HepG2 (cell line): ENCODE data around the gene GJA5. TPM values are rescaled to one million over a fixed set of nuclear protein-coding genes. Genes with fewer than 3 reads are reported as not detected.

ENCODE experiments used
- ATAD3A ChIP-seq: sonication (generic); formaldehyde crosslinking; IDR thresholded peaks from 2 replicates; pipeline ENCODE4 v1.4.0; 2020; ENCODE audit warnings: missing genetic modification reagents
- FUBP1 ChIP-seq: sonication (generic); formaldehyde crosslinking; IDR thresholded peaks from 2 replicates; pipeline ENCODE4 v1.5.1; 2020; ENCODE audit warnings: missing genetic modification reagents, mild to moderate bottlenecking, borderline replicate concordance
- MLLT10 ChIP-seq: sonication (generic); formaldehyde crosslinking; IDR thresholded peaks from 2 replicates; pipeline ENCODE4 v1.4.0; 2020; ENCODE audit warnings: missing genetic modification reagents
- SP5 ChIP-seq: IDR thresholded peaks from 2 replicates; pipeline ENCODE4 v1.6.1; 2016; ENCODE audit warnings: low read depth, borderline replicate concordance
- ZSCAN5A ChIP-seq: sonication (generic); formaldehyde crosslinking; IDR thresholded peaks from 2 replicates; pipeline ENCODE4 v1.8.0; 2022; ENCODE audit warnings: mild to moderate bottlenecking, missing genetic modification reagents, borderline replicate concordance
- polyA plus RNA-seq, 8 experiments: library from polyadenylated mRNA; depleted of rRNA in 3 of 8; stranded (reverse) in 7 of 8; unstranded in 1 of 8; fragments of >200 nt; fragmentation: Illumina TruSeq in 4 of 8; extraction: Trizol in 4 of 8; gene quantifications; 2 replicates each; pipeline versions ENCODE4 v1.2.1 to v1.2.3, GENCODE V29; 2011 to 2016; ENCODE audit warnings: low read depth in 4 of 8, missing spikeins in 1 of 8, mixed read lengths in 1 of 8; ENCODE audit not compliant: insufficient read depth in 1 of 8
- total RNA-seq, 5 experiments: library from RNA; depleted of rRNA; stranded (reverse); fragments of >200 nt; fragmentation: Illumina TruSeq; extraction: Trizol; gene quantifications; 2 replicates each; pipeline ENCODE4 v1.2.3, GENCODE V29; 2016; ENCODE audit warnings: low read depth in 1 of 5
- TF ChIP-seq, protein P1 (sequence below): sonication (generic); formaldehyde crosslinking; IDR thresholded peaks from 2 replicates; pipeline ENCODE4 v1.4.0; 2020; ENCODE audit warnings: low read depth, mild to moderate bottlenecking, missing genetic modification reagents
- TF ChIP-seq, protein P2 (sequence below): sonication (generic); formaldehyde crosslinking; IDR thresholded peaks from 2 replicates; pipeline ENCODE4 v1.4.0; 2020; ENCODE audit warnings: missing genetic modification reagents, borderline replicate concordance

The GJA5 gene
- total and polyA plus RNA-seq, 2 of the 13 experiments (the other 11 are each of a cell fraction or from before 2014, with no cell fraction given): not detected

DNA sequence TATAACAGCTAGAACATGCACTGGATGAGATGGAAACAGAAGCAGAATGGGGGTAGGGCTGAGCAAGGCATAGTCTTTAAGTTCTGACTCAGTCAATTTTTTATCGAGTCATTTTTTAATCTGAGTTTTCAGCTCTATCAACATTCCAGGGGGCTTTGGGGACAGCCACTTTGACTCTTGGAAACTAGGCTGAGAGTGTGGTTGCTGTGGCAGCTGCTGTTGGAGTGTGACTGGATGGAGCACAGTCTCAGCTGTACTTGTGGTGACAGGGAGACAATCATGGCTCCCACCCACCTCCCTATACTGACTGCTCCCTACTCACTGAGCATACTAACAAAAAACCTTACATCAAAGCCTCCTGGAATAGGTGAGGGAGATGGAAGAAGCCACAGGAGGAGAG is 25.0 kb downstream of the GJA5 start (continued):
- no peak for TF ChIP-seq SP5 (CRISPR knock-in tag)
- no peak for TF ChIP-seq ATAD3A (CRISPR knock-in tag)
- no peak for TF ChIP-seq MLLT10 (CRISPR knock-in tag)
- TF ChIP-seq, protein P1, sequence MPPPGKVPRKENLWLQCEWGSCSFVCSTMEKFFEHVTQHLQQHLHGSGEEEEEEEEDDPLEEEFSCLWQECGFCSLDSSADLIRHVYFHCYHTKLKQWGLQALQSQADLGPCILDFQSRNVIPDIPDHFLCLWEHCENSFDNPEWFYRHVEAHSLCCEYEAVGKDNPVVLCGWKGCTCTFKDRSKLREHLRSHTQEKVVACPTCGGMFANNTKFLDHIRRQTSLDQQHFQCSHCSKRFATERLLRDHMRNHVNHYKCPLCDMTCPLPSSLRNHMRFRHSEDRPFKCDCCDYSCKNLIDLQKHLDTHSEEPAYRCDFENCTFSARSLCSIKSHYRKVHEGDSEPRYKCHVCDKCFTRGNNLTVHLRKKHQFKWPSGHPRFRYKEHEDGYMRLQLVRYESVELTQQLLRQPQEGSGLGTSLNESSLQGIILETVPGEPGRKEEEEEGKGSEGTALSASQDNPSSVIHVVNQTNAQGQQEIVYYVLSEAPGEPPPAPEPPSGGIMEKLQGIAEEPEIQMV (CRISPR knock-in tag): no peak
- TF ChIP-seq ZSCAN5A (CRISPR knock-in tag): no peak
- no peak for TF ChIP-seq FUBP1
- TF ChIP-seq, protein P2, sequence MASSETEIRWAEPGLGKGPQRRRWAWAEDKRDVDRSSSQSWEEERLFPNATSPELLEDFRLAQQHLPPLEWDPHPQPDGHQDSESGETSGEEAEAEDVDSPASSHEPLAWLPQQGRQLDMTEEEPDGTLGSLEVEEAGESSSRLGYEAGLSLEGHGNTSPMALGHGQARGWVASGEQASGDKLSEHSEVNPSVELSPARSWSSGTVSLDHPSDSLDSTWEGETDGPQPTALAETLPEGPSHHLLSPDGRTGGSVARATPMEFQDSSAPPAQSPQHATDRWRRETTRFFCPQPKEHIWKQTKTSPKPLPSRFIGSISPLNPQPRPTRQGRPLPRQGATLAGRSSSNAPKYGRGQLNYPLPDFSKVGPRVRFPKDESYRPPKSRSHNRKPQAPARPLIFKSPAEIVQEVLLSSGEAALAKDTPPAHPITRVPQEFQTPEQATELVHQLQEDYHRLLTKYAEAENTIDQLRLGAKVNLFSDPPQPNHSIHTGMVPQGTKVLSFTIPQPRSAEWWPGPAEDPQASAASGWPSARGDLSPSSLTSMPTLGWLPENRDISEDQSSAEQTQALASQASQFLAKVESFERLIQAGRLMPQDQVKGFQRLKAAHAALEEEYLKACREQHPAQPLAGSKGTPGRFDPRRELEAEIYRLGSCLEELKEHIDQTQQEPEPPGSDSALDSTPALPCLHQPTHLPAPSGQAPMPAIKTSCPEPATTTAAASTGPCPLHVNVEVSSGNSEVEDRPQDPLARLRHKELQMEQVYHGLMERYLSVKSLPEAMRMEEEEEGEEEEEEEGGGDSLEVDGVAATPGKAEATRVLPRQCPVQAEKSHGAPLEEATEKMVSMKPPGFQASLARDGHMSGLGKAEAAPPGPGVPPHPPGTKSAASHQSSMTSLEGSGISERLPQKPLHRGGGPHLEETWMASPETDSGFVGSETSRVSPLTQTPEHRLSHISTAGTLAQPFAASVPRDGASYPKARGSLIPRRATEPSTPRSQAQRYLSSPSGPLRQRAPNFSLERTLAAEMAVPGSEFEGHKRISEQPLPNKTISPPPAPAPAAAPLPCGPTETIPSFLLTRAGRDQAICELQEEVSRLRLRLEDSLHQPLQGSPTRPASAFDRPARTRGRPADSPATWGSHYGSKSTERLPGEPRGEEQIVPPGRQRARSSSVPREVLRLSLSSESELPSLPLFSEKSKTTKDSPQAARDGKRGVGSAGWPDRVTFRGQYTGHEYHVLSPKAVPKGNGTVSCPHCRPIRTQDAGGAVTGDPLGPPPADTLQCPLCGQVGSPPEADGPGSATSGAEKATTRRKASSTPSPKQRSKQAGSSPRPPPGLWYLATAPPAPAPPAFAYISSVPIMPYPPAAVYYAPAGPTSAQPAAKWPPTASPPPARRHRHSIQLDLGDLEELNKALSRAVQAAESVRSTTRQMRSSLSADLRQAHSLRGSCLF: no peak
- TF ChIP-seq, all 625 proteins: peak for 0
